WTC11 (cell line): ENCODE data around the gene RBBP4.

ENCODE experiments used
- CTCF ChIP-seq: fragments of 200-600 bp; IDR thresholded peaks from 2 replicates; pipeline ENCODE4 v1.8.0; 2022; ENCODE audit warnings: antibody characterized with exemption
- MXD4 ChIP-seq: fragments of 250-450 bp; sonication (Bioruptor Pico); IDR thresholded peaks from 2 replicates; pipeline ENCODE4 v1.8.0; 2021; ENCODE audit warnings: mild to moderate bottlenecking, moderate library complexity, borderline replicate concordance
- ZNF232 ChIP-seq: sonication (generic); formaldehyde crosslinking; IDR thresholded peaks from 2 replicates; pipeline ENCODE4 v1.8.0; 2022; ENCODE audit warnings: mild to moderate bottlenecking, missing genetic modification reagents

DNA sequence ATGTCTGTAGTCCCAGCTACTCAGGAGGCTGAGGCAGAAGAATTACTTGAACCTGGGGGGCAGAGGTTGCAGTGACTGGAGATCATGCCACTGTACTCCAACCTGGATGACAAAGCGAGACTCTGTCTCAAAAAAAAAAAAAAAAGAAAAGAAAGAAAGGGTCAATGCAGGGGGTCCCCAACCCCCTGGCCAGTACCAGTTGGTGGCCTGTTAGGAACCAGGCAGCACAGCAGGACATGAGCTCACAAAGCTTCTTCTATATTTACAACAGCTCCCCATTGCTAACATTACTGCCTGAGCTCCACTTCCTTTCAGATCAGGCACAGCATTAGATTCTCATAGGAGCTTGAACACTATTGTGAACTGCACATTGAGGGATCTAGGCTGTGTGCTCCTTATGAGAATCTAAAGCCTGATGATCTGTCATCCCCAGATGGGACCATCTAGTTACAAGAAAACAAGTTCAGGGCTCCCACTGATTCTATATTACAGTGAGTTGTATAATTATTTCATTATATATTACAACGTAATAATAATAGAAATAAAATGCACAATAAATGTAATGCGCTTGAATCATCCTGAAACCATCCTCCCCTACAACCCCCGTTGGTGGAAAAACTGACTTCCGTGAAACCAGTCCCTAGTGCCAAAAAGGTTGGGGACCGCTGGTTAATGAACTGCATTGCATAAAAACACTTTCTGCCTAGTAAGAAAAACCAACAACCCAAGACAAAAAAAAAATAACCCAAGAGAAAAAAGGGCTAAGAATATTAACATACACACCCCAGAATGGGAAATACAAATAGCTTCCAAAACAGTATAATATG is 3.5 kb upstream of the RBBP4 start:
- no peak for TF ChIP-seq CTCF
- TF ChIP-seq MXD4 (CRISPR knock-in tag), result no peak
- TF ChIP-seq ZNF232 (CRISPR knock-in tag), result no peak
